GM12878 (cell line): ENCODE results near the gene CELF3. TPM values are rescaled to one million over a fixed set of nuclear protein-coding genes. Genes with fewer than 3 reads are reported as not detected.

Source experiments
- ATAC-seq: fragments of 200-7000 bp; cut with Tn5 transposase; 3 replicates; pipeline ENCODE4 v1.9.1; 2020; ENCODE audit warnings: mild to moderate bottlenecking, moderate library complexity
- BruUV-seq: library from RNA; stranded (reverse); fragments of 400-500 nt; replicated peaks from 2 replicates; lab custom pipeline; 2021; lab: Mats Ljungman, UMichigan
- CTCF ChIA-PET: fragments of 300-600 bp; sonication (Branson Sonifier 250); formaldehyde crosslinking; extraction: SDS; loops from one replicate; lab custom pipeline; 2021; ENCODE audit warnings: inconsistent platforms; lab: Yijun Ruan, JAX
- POLR2A ChIA-PET: fragments of 350-600 bp; formaldehyde crosslinking; extraction: SDS; loops from one replicate; lab custom pipeline; 2021; ENCODE audit warnings: inconsistent platforms; lab: Charles Lee
- RAD21 ChIA-PET: fragments of 300-600 bp; sonication (Branson Sonifier 250); formaldehyde crosslinking; loops from one replicate; lab custom pipeline; 2023; ENCODE audit warnings: antibody characterized with exemption; ENCODE audit not compliant: unreplicated experiment; lab: Charles Lee
- SMC1A ChIA-PET: fragments of 300-600 bp; sonication (Branson Sonifier 250); formaldehyde crosslinking; loops from one replicate; lab custom pipeline; 2023; ENCODE audit not compliant: unreplicated experiment, uncharacterized antibody; lab: Charles Lee
- DNase-seq: peaks from one replicate; pipeline ENCODE4 v3.0.0-alpha.2; 2011; ENCODE audit warnings: low read depth, low spot score
- FAIRE-seq: peaks from 3 replicates; lab custom pipeline; 2011; peaks lifted over from hg19 to GRCh38; lab: Jason Lieb, UNC
- H2AFZ ChIP-seq: 2 replicates; pipeline ENCODE4 v1.6.0; 2011; ENCODE audit warnings: low read depth, low read length, control low read depth; ENCODE audit not compliant: control insufficient read depth
- H3K27ac ChIP-seq: 2 replicates; pipeline ENCODE4 v1.5.1; 2011; ENCODE audit warnings: control low read depth; ENCODE audit not compliant: control insufficient read depth, insufficient read depth
- H3K27me3 ChIP-seq, 2 experiments: replicated peaks in 1 of 2; 2 replicates each; pipeline versions ENCODE4 v1.6.0 to v1.6.1; 2011; ENCODE audit warnings: low read length in 1 of 2; ENCODE audit not compliant: control insufficient read depth in 2 of 2, insufficient read depth in 2 of 2
- H3K36me3 ChIP-seq, 2 experiments: 2 replicates each; pipeline ENCODE4 v1.5.1; 2011; ENCODE audit warnings: low read length in 1 of 2; ENCODE audit not compliant: control insufficient read depth in 2 of 2, insufficient read depth in 2 of 2
- H3K4me1 ChIP-seq: 2 replicates; pipeline ENCODE4 v1.6.1; 2011; ENCODE audit warnings: mild to moderate bottlenecking, low read length, moderate library complexity, mixed read lengths; ENCODE audit not compliant: control insufficient read depth, insufficient read depth
- H3K4me2 ChIP-seq: 2 replicates; pipeline ENCODE4 v1.6.0; 2011; ENCODE audit warnings: control low read depth; ENCODE audit not compliant: control insufficient read depth, insufficient read depth
- H3K4me3 ChIP-seq: fragments of 200-600 bp; sonication (generic); 2 replicates; pipeline ENCODE4 v1.5.1; 2016
- H3K79me2 ChIP-seq: 2 replicates; pipeline ENCODE4 v1.6.0; 2011; ENCODE audit warnings: low read length; ENCODE audit not compliant: control insufficient read depth, insufficient read depth
- H3K9ac ChIP-seq: 2 replicates; pipeline ENCODE4 v1.8.0; 2011; ENCODE audit warnings: low read length, control low read depth, mixed read lengths; ENCODE audit not compliant: control insufficient read depth, insufficient read depth
- H3K9me3 ChIP-seq: replicated peaks from 3 replicates; pipeline ENCODE4 v1.5.1; 2011; ENCODE audit warnings: mild to moderate bottlenecking, low read length; ENCODE audit not compliant: control insufficient read depth, insufficient read depth
- H4K20me1 ChIP-seq: 2 replicates; pipeline ENCODE4 v1.6.0; 2011; ENCODE audit not compliant: control insufficient read depth, insufficient read depth
- CBX5 ChIP-seq: sonication (generic); IDR thresholded peaks from 2 replicates; pipeline ENCODE4 v1.6.1; 2016; ENCODE audit warnings: low read depth, moderate library complexity, mild to moderate bottlenecking, inconsistent platforms
- DPF2 ChIP-seq: fragments of 450-650 bp; IDR thresholded peaks from 2 replicates; pipeline ENCODE4 v1.6.1; 2017; ENCODE audit warnings: mild to moderate bottlenecking
- HDAC6 ChIP-seq: fragments of 200-600 bp; sonication (generic); IDR thresholded peaks from one replicate; pipeline ENCODE4 v1.8.0; 2017; ENCODE audit warnings: antibody characterized with exemption; ENCODE audit not compliant: unreplicated experiment
- MAX ChIP-seq: IDR thresholded peaks from 2 replicates; pipeline ENCODE4 v1.6.1; 2012; ENCODE audit warnings: low read depth, low read length, improper control_type of control experiment
- NFYA ChIP-seq: IDR thresholded peaks from 2 replicates; pipeline ENCODE4 v1.6.1; 2011; ENCODE audit warnings: low read depth, mild to moderate bottlenecking, low read length, improper control_type of control experiment, borderline replicate concordance
- RUNX3 ChIP-seq: IDR thresholded peaks from 2 replicates; pipeline ENCODE4 v1.6.1; 2012; ENCODE audit warnings: low read length, inconsistent platforms
- TARDBP ChIP-seq: IDR thresholded peaks from 2 replicates; pipeline ENCODE4 v1.6.1; 2016; ENCODE audit warnings: borderline replicate concordance
- ZBTB40 ChIP-seq: fragments of 450-650 bp; IDR thresholded peaks from 2 replicates; pipeline ENCODE4 v1.6.1; 2016; ENCODE audit warnings: mild to moderate bottlenecking, moderate library complexity, borderline replicate concordance
- WGBS: methylation state at CpG from one replicate; pipeline ENCODE4 v1.1.6; 2016; ENCODE audit warnings: low lambda C conversion rate; ENCODE audit not compliant: insufficient replicate concordance, insufficient coverage; ENCODE audit errors: missing lambda C conversion rate; 5-methylcytosine and 5-hydroxymethylcytosine counted together
- in situ Hi-C: fragments of 300-500 bp; cut with MboI; formaldehyde crosslinking; loops from 9 replicates; pipeline ENCODE4 v1.14.3; 2018; ENCODE audit warnings: mixed read lengths
- intact Hi-C: fragments of 100-400 bp; cut with micrococcal nuclease; formaldehyde crosslinking; loops from one replicate; pipeline ENCODE4 v1.14.2; 2022; ENCODE audit not compliant: unreplicated experiment
- polyA plus RNA-seq, 11 experiments: library from polyadenylated mRNA; depleted of rRNA in 4 of 11; unstranded in 6 of 11; stranded (reverse) in 5 of 11; fragments of >200 nt; fragmentation: Nextera tagmentation in 4 of 11; fragmentation: Illumina TruSeq in 1 of 11; extraction: Ambion mirVana in 4 of 11; extraction: Trizol in 1 of 11; gene quantifications; 1 replicate in 1 of 11; 2 replicates in 10 of 11; pipeline versions ENCODE4 v1.2.1 to v1.2.3, GENCODE V29; 2011 to 2016; ENCODE audit warnings: inconsistent platforms in 2 of 11, missing spikeins in 2 of 11, low read depth in 1 of 11
- total RNA-seq, 4 experiments: library from RNA; depleted of rRNA in 3 of 4; stranded (reverse); fragments of >200 nt in 3 of 4; fragmentation: Illumina TruSeq in 1 of 4; extraction: Trizol in 1 of 4; gene quantifications; 2 replicates each; pipeline versions ENCODE4 v1.2.1 to v1.2.3, GENCODE V29; 2013 to 2021
- TF ChIP-seq, protein P1 (sequence below): fragments of 150-350 bp; IDR thresholded peaks from 2 replicates; pipeline ENCODE4 v1.6.1; 2016; ENCODE audit warnings: low read depth, low read length

CELF3 gene
- total and polyA plus RNA-seq, 10 of the 15 experiments (the other 5 are each of a cell fraction or from before 2014, with no cell fraction given) = 0.09 TPM; not detected in 9

GRCh38 chr1:151729157-151729965, 12.8 kb upstream of the CELF3 start (continued):
- no peak for TF ChIP-seq DPF2
- TF ChIP-seq CBX5 = no peak
- no peak for TF ChIP-seq ZBTB40
- no peak for TF ChIP-seq NFYA

GRCh38 chr1:151728151-151729054, 11.8 kb upstream of the CELF3 start:
- ATAC-seq (no peak), FAIRE-seq (no peak), DNase-seq (no peak)
- CTCF ChIA-PET = interaction anchor here (0.9 to 1.9 kb wide), 3 partner anchors 30 to 135 kb away, joined by 3 to 5 read pairs (median 3); no protein-coding TSS in a partner anchor
- Histone ChIP-seq H2AFZ (no peak overlapping the region), H4K20me1 (no peaks in the 10 kb centered on the region), H3K4me1 (no peaks in the 10 kb centered on the region), H3K4me3 (no peak overlapping the region), H3K79me2 (no peaks in the 10 kb centered on the region), H3K27me3 (no peaks in the 10 kb centered on the region; a peak in 1 of 4 replicates), H3K4me2 (no peak overlapping the region), H3K27ac (no peak overlapping the region), H3K9ac (no peak overlapping the region), H3K9me3 (no peaks in the 10 kb centered on the region), H3K36me3 (no peaks in the 10 kb centered on the region)
- SMC1A ChIA-PET = interaction anchor here (1.4 to 2.1 kb wide), 3 partner anchors 14 to 134 kb away, joined by 3 to 7 read pairs (median 7); no protein-coding TSS in a partner anchor
- RAD21 ChIA-PET = interaction anchor here (1.4 kb wide), 1 partner anchor 284 kb away, joined by 4 read pairs; no protein-coding TSS in a partner anchor
- POLR2A ChIA-PET = no interaction called here
- BruUV-seq = no TSS peak
- intact Hi-C loops = no loop called here
- in situ Hi-C loops = no loop called here
- WGBS = 27% methylated on average over 19 of the region's 19 CpGs
- TF ChIP-seq, protein P1, sequence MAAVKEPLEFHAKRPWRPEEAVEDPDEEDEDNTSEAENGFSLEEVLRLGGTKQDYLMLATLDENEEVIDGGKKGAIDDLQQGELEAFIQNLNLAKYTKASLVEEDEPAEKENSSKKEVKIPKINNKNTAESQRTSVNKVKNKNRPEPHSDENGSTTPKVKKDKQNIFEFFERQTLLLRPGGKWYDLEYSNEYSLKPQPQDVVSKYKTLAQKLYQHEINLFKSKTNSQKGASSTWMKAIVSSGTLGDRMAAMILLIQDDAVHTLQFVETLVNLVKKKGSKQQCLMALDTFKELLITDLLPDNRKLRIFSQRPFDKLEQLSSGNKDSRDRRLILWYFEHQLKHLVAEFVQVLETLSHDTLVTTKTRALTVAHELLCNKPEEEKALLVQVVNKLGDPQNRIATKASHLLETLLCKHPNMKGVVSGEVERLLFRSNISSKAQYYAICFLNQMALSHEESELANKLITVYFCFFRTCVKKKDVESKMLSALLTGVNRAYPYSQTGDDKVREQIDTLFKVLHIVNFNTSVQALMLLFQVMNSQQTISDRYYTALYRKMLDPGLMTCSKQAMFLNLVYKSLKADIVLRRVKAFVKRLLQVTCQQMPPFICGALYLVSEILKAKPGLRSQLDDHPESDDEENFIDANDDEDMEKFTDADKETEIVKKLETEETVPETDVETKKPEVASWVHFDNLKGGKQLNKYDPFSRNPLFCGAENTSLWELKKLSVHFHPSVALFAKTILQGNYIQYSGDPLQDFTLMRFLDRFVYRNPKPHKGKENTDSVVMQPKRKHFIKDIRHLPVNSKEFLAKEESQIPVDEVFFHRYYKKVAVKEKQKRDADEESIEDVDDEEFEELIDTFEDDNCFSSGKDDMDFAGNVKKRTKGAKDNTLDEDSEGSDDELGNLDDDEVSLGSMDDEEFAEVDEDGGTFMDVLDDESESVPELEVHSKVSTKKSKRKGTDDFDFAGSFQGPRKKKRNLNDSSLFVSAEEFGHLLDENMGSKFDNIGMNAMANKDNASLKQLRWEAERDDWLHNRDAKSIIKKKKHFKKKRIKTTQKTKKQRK = no peak
- TF ChIP-seq HDAC6 = no peak
- TF ChIP-seq MAX = no peak
- TF ChIP-seq TARDBP = no peak
- TF ChIP-seq RUNX3 = no peak
